DND-41 (cell line): Measurements from ENCODE around the gene TAT.
"Not testable (repeated sequence)": the region's sequence is repeated elsewhere in the genome, so short reads cannot be mapped to it uniquely, and the experiment has no call there.

ENCODE experiments used
- ATAC-seq: fragments of 200-7000 bp; cut with Tn5 transposase; 3 replicates; pipeline ENCODE4 v1.9.1; 2021; ENCODE audit warnings: low read depth; ENCODE audit not compliant: insufficient read depth
- DNase-seq: peaks from one replicate; pipeline ENCODE4 v3.0.0-alpha.2; 2020
- H2AFZ ChIP-seq: 2 replicates; pipeline ENCODE4 v1.6.0; 2012; ENCODE audit warnings: low read depth, low read length
- H3K27ac ChIP-seq: 2 replicates; pipeline ENCODE4 v1.5.1; 2012; ENCODE audit warnings: low read length, inconsistent platforms
- H3K27me3 ChIP-seq: fragments of 200-600 bp; sonication (generic); 2 replicates; pipeline ENCODE4 v1.6.0; 2012; ENCODE audit warnings: low read length, mild to moderate bottlenecking, inconsistent platforms; ENCODE audit not compliant: insufficient read depth, poor library complexity
- H3K36me3 ChIP-seq: 2 replicates; pipeline ENCODE4 v1.5.1; 2012; ENCODE audit warnings: low read length, inconsistent platforms; ENCODE audit not compliant: insufficient read depth
- H3K4me1 ChIP-seq: 2 replicates; pipeline ENCODE4 v1.5.1; 2012; ENCODE audit warnings: mild to moderate bottlenecking, low read length; ENCODE audit not compliant: insufficient read depth
- H3K4me2 ChIP-seq: 2 replicates; pipeline ENCODE4 v1.6.0; 2012; ENCODE audit warnings: mild to moderate bottlenecking, moderate library complexity, low read length, inconsistent platforms; ENCODE audit not compliant: insufficient read depth
- H3K4me3 ChIP-seq, 2 experiments: fragments of 200-600 bp in 1 of 2; shearing (Covaris generic) in 1 of 2; 2 replicates each; pipeline ENCODE4 v1.5.1; 2012 to 2016; ENCODE audit warnings: inconsistent platforms in 2 of 2, low read length in 2 of 2, mild to moderate bottlenecking in 2 of 2, low read depth in 1 of 2, moderate library complexity in 1 of 2
- H3K79me2 ChIP-seq: 2 replicates; pipeline ENCODE4 v1.6.0; 2012; ENCODE audit warnings: low read length, inconsistent platforms; ENCODE audit not compliant: insufficient read depth
- H3K9ac ChIP-seq: 2 replicates; pipeline ENCODE4 v1.6.0; 2012; ENCODE audit warnings: low read depth, mild to moderate bottlenecking, inconsistent platforms, low read length, moderate library complexity
- H3K9me3 ChIP-seq: 2 replicates; pipeline ENCODE4 v1.5.1; 2012; ENCODE audit warnings: low read length, moderate library complexity, mild to moderate bottlenecking, inconsistent platforms; ENCODE audit not compliant: insufficient read depth, severe bottlenecking
- H4K20me1 ChIP-seq: 2 replicates; pipeline ENCODE4 v1.6.0; 2012; ENCODE audit warnings: low read length; ENCODE audit not compliant: insufficient read depth
- CTCF ChIP-seq: IDR thresholded peaks from 2 replicates; pipeline ENCODE4 v1.5.1; 2012; ENCODE audit warnings: borderline replicate concordance, low read length, moderate library complexity, mild to moderate bottlenecking; ENCODE audit not compliant: poor library complexity, severe bottlenecking; ENCODE audit errors: extremely low read depth
- EZH2 ChIP-seq: IDR thresholded peaks from 3 replicates; pipeline ENCODE4 v1.6.1; 2012; ENCODE audit warnings: borderline replicate concordance, low read depth, mild to moderate bottlenecking, moderate library complexity, low read length, inconsistent platforms; ENCODE audit not compliant: severe bottlenecking

TAT gene

DNA sequence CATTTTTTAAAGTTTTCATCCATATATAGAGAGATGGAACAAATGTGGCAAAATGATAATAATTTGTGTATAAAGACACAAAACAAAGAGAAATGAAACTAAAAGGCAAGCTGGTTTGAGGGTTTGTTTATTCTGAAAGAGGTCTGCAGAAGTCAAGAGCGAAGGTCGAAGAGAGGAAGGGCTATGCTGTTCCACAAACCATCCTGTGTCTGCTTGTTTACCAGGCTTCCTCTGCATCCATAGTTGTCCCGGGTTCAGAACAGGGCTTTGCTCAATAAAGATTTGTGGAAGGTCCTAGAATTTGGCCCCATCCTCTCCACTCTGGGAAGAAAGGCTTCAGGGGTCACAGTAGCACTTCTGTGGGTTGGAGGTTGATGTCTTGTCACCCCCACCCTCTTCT is 46.7 kb upstream of the TAT start:
- TF ChIP-seq EZH2 (no peak), CTCF (no peak)
- H3K79me2 ChIP-seq = no peaks in the 10 kb centered on the region
- no peak overlapping the region for H3K9ac ChIP-seq
- H2AFZ ChIP-seq = no peak overlapping the region
- no peak overlapping the region for H3K27ac ChIP-seq
- H3K4me1 ChIP-seq = peaks cover 8% of the 10 kb centered on the region; the same call in 1 of the 2 replicates
- no peaks in the 10 kb centered on the region for H3K27me3 ChIP-seq
- no peak overlapping the region for H3K4me2 ChIP-seq
- H3K9me3 ChIP-seq = no peaks in the 10 kb centered on the region
- no peak overlapping the region for H3K4me3 ChIP-seq
- H4K20me1 ChIP-seq = no peaks in the 10 kb centered on the region
- no peaks in the 10 kb centered on the region for H3K36me3 ChIP-seq
- ATAC-seq (no peak), DNase-seq (no peak)

DNA sequence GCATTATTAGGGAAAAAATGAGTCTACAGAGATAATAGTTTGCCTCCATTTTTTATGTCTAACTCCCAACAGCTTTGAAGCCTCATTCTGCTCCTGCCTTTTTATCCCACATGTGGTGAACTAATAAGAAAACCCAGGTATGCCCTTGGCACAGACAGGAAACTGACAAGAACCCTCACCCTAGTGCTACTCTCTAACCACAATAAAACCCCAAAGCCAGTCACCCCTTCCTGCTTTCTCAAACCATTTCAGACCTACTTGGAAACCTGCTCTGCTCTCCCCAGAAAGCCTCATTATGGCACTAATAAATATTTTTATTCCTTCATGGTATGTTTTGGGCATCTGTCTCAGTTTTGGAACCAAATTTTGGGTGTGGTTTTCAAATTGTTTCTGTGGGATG is 45.2 kb upstream of the TAT start:
- TF ChIP-seq CTCF (no peak), EZH2 (no peak)
- no peak overlapping the region for H3K27ac ChIP-seq
- H3K4me2 ChIP-seq = no peak overlapping the region
- no peaks in the 10 kb centered on the region for H4K20me1 ChIP-seq
- no peaks in the 10 kb centered on the region for H3K27me3 ChIP-seq
- no peak overlapping the region for H2AFZ ChIP-seq
- peak; percentile 95 for ATAC-seq
- no peaks in the 10 kb centered on the region for H3K79me2 ChIP-seq
- H3K9ac ChIP-seq = no peak overlapping the region
- DNase-seq = peak; percentile 49
- H3K36me3 ChIP-seq = no peaks in the 10 kb centered on the region
- H3K4me3 ChIP-seq = no peak overlapping the region
- H3K4me1 ChIP-seq = peaks cover 8% of the 10 kb centered on the region; the same call in 1 of the 2 replicates
- no peaks in the 10 kb centered on the region for H3K9me3 ChIP-seq

- no peaks in the 10 kb centered on the region for H3K79me2 ChIP-seq
- no peak for TF ChIP-seq EZH2
- no peak for TF ChIP-seq CTCF
- H3K9me3 ChIP-seq = no peaks in the 10 kb centered on the region
- DNase-seq (no peak), ATAC-seq (no peak)
- H3K4me1 ChIP-seq = peaks cover 8% of the 10 kb centered on the region; the same call in 1 of the 2 replicates
- H2AFZ ChIP-seq = no peak overlapping the region
- H3K9ac ChIP-seq = no peak overlapping the region
- H4K20me1 ChIP-seq = no peaks in the 10 kb centered on the region
- no peak overlapping the region for H3K4me3 ChIP-seq
- no peaks in the 10 kb centered on the region for H3K36me3 ChIP-seq
- no peak overlapping the region for H3K27ac ChIP-seq
- H3K27me3 ChIP-seq = no peaks in the 10 kb centered on the region
- no peak overlapping the region for H3K4me2 ChIP-seq
Measured at GRCh38 chr16:71618429-71618828, 41.5 kb upstream of the TAT start.

DNA sequence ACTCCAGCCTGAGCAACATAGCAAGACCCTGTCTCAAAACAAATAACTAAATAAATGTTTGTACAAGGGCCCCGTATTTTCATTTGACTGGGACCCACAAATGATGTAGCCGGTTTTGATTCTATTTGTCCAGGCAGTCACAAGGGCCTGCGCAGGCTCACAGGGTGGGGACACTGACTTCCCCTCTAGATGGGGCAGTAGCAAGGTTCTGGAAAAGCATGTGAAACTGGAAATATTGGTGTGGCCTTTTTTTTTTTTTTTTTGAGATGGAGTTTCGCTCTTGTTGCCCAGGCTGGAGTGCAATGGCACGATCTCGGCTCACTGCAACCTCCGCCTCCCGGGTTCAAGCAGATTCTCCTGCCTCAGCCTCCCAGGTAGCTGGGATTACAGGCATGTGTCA is 38.1 kb upstream of the TAT start:
- H3K36me3 ChIP-seq, H3K79me2 ChIP-seq, H3K4me3 ChIP-seq, H3K4me1 ChIP-seq, H2AFZ ChIP-seq, ATAC-seq, H3K27ac ChIP-seq, DNase-seq, H3K4me2 ChIP-seq, H3K9me3 ChIP-seq, H3K9ac ChIP-seq, H3K27me3 ChIP-seq, H4K20me1 ChIP-seq: not testable (repeated sequence)
